ENCODE data around the gene OSBPL10.

The OSBPL10 gene

GRCh38 chr3:31858439-31858838, 122.6 kb downstream of the OSBPL10 start:
- H3K9me3 ChIP-seq (ENCODE audit: control insufficient read depth, low read length) = no peaks in the 10 kb centered on the region
- H3K9ac ChIP-seq = no peak overlapping the region
- H3K4me3 ChIP-seq (ENCODE audit: low read depth, low read length) = no peak overlapping the region
- TF ChIP-seq CTCF (IDR thresholded peaks at IDR 0.05) = no peak
- H3K36me3 ChIP-seq (ENCODE audit: control insufficient read depth, insufficient read depth, low read length) = no peaks in the 10 kb centered on the region
- no peak overlapping the region for H3K27ac ChIP-seq
- H3K4me1 ChIP-seq = no peaks in the 10 kb centered on the region
- no peaks in the 10 kb centered on the region for H3K27me3 ChIP-seq (ENCODE audit: control insufficient read depth, insufficient read depth, low read length)
- no peak overlapping the region for H2AFZ ChIP-seq
- no peak overlapping the region for H3K4me2 ChIP-seq (ENCODE audit: low read length)
- H3K79me2 ChIP-seq = no peaks in the 10 kb centered on the region

- Histone ChIP-seq H2AFZ (no peak overlapping the region), H3K36me3 (ENCODE audit: control insufficient read depth, insufficient read depth, low read length) (no peaks in the 10 kb centered on the region), H3K27me3 (ENCODE audit: control insufficient read depth, insufficient read depth, low read length) (no peaks in the 10 kb centered on the region), H3K27ac (no peak overlapping the region), H3K79me2 (no peaks in the 10 kb centered on the region), H3K4me1 (no peaks in the 10 kb centered on the region), H3K4me2 (ENCODE audit: low read length) (no peak overlapping the region), H3K9me3 (ENCODE audit: control insufficient read depth, low read length) (no peaks in the 10 kb centered on the region), H3K9ac (no peak overlapping the region), H3K4me3 (ENCODE audit: low read depth, low read length) (no peak overlapping the region)
- no peak for TF ChIP-seq CTCF (IDR thresholded peaks at IDR 0.05)
Measured at GRCh38 chr3:31853580-31853979, 127.5 kb downstream of the OSBPL10 start.

GRCh38 chr3:31851278-31851677, 129.8 kb downstream of the OSBPL10 start:
- H3K9ac ChIP-seq = no peak overlapping the region
- no peak overlapping the region for H2AFZ ChIP-seq
- H3K4me3 ChIP-seq (ENCODE audit: low read depth, low read length) = no peak overlapping the region
- no peaks in the 10 kb centered on the region for H3K79me2 ChIP-seq
- H3K27ac ChIP-seq = no peak overlapping the region
- H3K27me3 ChIP-seq (ENCODE audit: control insufficient read depth, insufficient read depth, low read length) = no peaks in the 10 kb centered on the region
- H3K4me1 ChIP-seq = no peaks in the 10 kb centered on the region
- H3K4me2 ChIP-seq (ENCODE audit: low read length) = no peak overlapping the region
- H3K36me3 ChIP-seq (ENCODE audit: control insufficient read depth, insufficient read depth, low read length) = no peaks in the 10 kb centered on the region
- no peak for TF ChIP-seq CTCF (IDR thresholded peaks at IDR 0.05)
- no peaks in the 10 kb centered on the region for H3K9me3 ChIP-seq (ENCODE audit: control insufficient read depth, low read length)

GRCh38 chr3:31848911-31849310, 132.2 kb downstream of the OSBPL10 start:
- no peak for TF ChIP-seq CTCF (IDR thresholded peaks at IDR 0.05)
- no peaks in the 10 kb centered on the region for H3K36me3 ChIP-seq (ENCODE audit: control insufficient read depth, insufficient read depth, low read length)
- H2AFZ ChIP-seq = no peak overlapping the region
- no peaks in the 10 kb centered on the region for H3K4me1 ChIP-seq
- no peaks in the 10 kb centered on the region for H3K9me3 ChIP-seq (ENCODE audit: control insufficient read depth, low read length)
- H3K27me3 ChIP-seq (ENCODE audit: control insufficient read depth, insufficient read depth, low read length) = no peaks in the 10 kb centered on the region
- no peak overlapping the region for H3K4me2 ChIP-seq (ENCODE audit: low read length)
- H3K4me3 ChIP-seq (ENCODE audit: low read depth, low read length) = no peak overlapping the region
- H3K9ac ChIP-seq = no peak overlapping the region
- H3K27ac ChIP-seq = no peak overlapping the region
- H3K79me2 ChIP-seq = no peaks in the 10 kb centered on the region

- Histone ChIP-seq H3K36me3 (ENCODE audit: control insufficient read depth, insufficient read depth, low read length) (no peaks in the 10 kb centered on the region), H2AFZ (no peak overlapping the region), H3K9me3 (ENCODE audit: control insufficient read depth, low read length) (no peaks in the 10 kb centered on the region), H3K27me3 (ENCODE audit: control insufficient read depth, insufficient read depth, low read length) (no peaks in the 10 kb centered on the region), H3K79me2 (no peaks in the 10 kb centered on the region), H3K27ac (no peak overlapping the region), H3K4me3 (ENCODE audit: low read depth, low read length) (no peak overlapping the region), H3K9ac (no peak overlapping the region), H3K4me2 (ENCODE audit: low read length) (no peak overlapping the region), H3K4me1 (no peaks in the 10 kb centered on the region)
- TF ChIP-seq CTCF (IDR thresholded peaks at IDR 0.05) = no peak
Measured at GRCh38 chr3:31848163-31848818, 132.8 kb downstream of the OSBPL10 start.

Data from parathyroid adenoma (tissue), 2 donors.